PC-9 (cell line): ENCODE measurements around the gene EPB41L2.

Experiments used
- CTCF ChIP-seq: fragments of 200-600 bp; sonication (generic); conservative IDR thresholded peaks from 2 replicates; pipeline ENCODE4 v1.6.1; 2017; ENCODE audit warnings: mixed run types, antibody characterized with exemption, mild to moderate bottlenecking, moderate library complexity
- EZH2 ChIP-seq: fragments of 200-600 bp; sonication (generic); IDR thresholded peaks from 2 replicates; pipeline ENCODE4 v1.8.0; 2017; ENCODE audit warnings: antibody characterized with exemption, low read depth

- TF ChIP-seq CTCF (no peak), EZH2 (no peak)
Observed at GRCh38 chr6:130838951-130839350, 224.1 kb downstream of the EPB41L2 start.
